Eye (tissue), 1 donor: ENCODE results near the gene SUPT4H1.

Experiments used
- DNase-seq: peaks from one replicate; pipeline ENCODE4 v3.0.0-alpha.2; 2015

SUPT4H1 gene

GRCh38 chr17:58380207-58381123 is 28.5 kb upstream of the SUPT4H1 start:
- no peak for DNase-seq

DNA sequence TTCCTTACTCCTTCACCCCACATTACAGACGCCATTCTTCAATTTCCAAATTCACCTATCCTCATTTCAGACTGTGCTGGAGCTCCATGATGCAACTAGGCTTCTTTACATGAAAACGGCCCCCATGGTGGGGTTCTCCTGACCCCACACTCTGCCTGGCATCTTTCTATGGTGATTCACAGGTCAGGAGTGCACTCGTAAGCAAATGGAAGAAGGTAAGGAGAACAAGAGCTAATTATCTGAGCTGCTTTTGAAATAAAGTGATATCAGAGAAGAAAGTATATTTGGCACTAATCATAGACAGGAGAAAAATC is 27.5 kb upstream of the SUPT4H1 start:
- DNase-seq, result no peak

DNA sequence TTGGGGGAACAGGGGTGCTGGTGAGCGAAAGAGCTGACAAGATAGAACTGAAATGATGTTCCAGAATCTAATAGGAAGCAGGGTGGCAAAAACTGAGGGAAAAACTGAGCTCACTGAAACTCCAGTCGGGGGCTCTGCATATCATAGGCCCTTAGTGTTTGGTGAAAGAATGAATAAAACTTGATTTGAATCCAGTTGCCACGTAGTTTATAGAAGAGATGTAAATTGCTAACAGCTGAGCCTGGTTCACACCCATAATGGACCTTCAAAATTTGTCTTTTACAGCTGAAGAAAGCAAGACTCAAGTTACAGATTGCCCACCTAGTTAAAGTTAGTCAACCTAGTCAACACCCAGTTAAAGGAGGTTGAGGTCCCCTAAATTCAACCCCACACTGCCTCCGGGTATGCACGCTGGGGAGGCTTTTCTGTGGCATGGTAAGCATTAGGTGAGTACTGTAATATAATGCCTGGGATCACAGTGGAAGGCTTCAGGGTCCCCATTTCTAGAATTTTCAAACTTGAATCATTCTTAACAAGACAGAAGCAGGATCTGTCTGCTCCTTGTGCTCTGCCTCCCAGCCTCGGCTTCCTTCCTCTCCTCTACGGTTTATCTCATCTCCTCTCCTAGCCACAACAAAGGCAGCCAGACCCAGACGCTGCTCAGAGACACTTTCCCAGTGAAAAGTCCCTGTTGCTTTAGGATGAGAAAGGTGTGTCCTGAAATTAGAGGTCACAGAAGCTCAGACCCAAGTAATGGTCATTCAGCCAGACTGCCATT is 26.9 kb upstream of the SUPT4H1 start:
- DNase-seq, result no peak

DNA sequence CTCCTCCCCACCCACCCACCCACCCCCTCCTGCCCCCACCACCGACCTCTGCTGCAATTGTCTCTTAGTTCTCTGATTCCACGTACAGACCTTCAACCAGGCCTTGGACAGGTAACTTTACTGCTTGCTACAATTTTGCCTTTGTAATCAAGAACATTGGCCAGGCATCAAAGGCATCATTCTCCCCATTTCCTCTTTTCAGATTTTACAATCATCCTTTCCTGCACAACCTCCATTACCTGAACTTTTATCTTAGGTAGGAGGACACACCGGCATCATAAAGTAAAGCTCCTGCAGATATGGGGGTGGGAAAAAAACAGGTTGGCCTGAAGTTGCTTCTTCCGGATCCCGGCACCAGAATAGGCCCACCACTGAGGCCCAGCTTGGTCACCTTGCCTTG is 25.7 kb upstream of the SUPT4H1 start:
- no peak for DNase-seq

- DNase-seq, result peak; percentile 45
Observed at GRCh38 chr17:58377093-58377601, 25.1 kb upstream of the SUPT4H1 start.

- no peak for DNase-seq
Observed at GRCh38 chr17:58376472-58377000, 24.5 kb upstream of the SUPT4H1 start.

GRCh38 chr17:58375811-58376210 is 23.8 kb upstream of the SUPT4H1 start:
- no peak for DNase-seq

- DNase-seq, result no peak
Observed at GRCh38 chr17:58375256-58375655, 23.3 kb upstream of the SUPT4H1 start.

DNA sequence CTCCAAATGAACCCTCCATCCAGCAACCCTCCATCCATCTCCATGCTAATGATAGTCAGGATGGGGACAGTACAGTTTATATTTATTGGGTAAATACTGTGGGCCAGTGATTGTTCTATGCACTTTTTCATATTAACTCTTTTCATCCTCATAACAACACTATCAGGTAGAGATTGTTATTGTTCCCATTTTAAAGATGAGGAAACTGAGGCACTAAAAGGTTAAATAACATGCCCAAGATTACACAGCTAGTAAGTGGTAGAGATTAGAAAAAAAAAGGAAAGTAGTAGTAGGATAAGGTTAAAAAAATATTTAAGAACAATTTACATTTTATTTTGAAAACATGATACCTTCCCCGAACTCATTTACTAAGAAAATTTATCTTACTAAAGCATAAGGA is 21.9 kb upstream of the SUPT4H1 start:
- DNase-seq, result no peak

DNA sequence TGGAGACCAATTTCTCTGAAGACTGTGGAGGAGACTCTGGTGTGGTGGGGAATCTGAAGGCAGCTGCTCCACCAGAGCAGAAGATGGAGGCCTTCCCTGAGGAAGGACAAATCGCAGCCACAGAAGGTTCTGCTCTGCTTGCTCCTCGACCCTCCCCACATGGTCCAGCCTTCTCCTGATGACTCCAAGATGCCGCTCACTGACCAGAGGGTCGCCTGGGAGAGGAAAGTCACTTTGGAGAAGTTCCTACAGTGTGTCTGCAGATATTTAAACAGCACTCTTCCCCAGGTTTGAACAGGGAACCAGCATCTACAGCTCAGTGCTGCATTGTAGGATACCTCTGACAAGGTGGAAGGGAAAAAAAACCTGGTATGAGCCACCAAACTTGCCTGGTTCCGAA is 21.0 kb upstream of the SUPT4H1 start:
- no peak for DNase-seq

DNA sequence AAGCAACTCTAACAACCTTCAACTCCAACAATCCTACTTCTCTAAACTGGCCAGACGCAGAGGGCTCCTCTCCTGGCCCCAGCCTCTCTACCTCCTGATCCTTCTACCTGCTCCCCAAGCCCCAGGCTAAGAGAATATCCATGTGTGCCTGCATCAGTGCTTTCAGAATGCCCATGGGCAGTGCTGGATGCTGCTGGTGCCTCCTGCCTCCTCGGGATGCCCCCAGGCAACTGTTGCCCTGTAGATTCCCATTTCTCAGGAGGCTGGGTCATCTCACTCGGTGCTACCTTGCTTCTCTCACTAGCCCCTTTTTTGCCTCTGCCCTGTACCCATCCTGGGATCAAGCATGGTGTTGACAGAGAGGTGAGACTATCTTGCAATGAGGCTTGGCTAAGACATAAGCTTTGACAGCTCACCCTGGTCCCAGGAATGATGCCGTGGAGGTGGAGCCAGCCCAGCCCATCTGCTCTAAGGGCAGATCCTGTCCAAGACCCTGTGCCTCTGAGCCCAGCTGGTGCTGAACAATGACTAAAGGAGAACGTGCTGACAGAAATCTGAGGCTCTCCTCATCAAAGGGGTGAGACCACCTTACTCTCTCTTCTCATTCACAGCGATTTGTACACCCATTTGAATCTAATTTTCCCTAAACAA is 19.4 kb upstream of the SUPT4H1 start:
- DNase-seq, result no peak

- no peak for DNase-seq
Observed at GRCh38 chr17:58370716-58371115, 18.7 kb upstream of the SUPT4H1 start.

GRCh38 chr17:58370309-58370708 is 18.3 kb upstream of the SUPT4H1 start:
- DNase-seq, result no peak

DNA sequence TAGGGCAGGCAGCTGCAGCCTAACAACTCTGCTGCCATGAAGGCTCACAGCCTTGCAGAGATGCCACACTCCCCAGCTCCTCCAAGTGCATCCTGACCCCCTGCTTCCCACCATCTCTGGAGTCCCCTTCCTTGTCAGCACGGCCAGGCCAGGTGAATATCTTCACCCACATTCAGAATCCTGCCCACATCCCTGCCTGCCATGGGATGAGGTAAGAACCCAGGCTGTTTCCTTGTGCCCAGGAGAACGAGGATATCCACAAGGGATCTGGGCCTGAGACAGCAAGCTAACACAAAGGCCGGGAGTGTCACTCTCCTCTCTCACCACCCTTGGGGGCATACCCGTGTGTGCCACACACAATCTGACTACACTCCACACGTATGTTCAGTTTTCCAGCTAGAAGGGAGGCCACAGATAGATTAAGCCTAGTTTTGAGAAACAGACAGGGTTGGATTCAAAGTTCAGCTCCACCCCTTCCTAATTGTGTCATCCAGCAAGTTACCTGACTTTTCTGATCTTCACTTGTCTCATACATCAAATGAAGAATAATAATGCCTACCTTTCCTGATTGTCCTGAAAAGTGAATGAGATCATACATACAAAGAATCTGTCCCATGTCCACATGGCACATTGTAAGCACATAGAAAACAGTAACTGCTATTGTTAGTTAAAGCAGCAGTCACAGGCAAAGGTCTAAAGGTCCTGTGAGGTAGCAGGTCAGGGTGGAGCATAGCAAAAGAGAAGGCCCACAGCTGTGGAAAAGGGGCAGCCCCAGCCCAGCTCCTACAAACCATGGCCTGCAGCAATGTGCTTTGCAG is 17.4 kb upstream of the SUPT4H1 start:
- DNase-seq, result no peak

- no peak for DNase-seq
Observed at GRCh38 chr17:58368860-58369213, 16.8 kb upstream of the SUPT4H1 start.

DNA sequence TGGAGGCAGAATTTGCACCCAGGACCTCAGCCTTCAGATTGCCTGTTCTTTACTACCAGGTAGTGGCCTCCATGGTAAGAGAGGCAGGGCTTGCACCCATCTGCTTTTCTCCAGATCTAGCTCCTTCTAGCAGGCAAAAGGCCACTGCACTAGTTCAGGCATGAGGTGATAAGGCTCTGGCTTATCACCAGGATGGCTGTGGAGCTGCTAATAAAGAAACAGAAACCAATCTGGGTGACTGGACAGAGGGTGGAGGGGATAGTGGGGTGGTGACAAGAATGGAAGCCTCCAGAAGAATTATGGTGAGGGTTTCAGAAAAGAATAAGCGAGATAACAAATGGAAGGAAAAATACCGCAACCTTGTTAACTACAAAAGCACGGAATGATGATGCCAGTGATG is 15.5 kb upstream of the SUPT4H1 start:
- DNase-seq, result no peak

- no peak for DNase-seq
Observed at GRCh38 chr17:58365980-58366595, 14.1 kb upstream of the SUPT4H1 start.

GRCh38 chr17:58365185-58365979 is 13.4 kb upstream of the SUPT4H1 start:
- no peak for DNase-seq

DNA sequence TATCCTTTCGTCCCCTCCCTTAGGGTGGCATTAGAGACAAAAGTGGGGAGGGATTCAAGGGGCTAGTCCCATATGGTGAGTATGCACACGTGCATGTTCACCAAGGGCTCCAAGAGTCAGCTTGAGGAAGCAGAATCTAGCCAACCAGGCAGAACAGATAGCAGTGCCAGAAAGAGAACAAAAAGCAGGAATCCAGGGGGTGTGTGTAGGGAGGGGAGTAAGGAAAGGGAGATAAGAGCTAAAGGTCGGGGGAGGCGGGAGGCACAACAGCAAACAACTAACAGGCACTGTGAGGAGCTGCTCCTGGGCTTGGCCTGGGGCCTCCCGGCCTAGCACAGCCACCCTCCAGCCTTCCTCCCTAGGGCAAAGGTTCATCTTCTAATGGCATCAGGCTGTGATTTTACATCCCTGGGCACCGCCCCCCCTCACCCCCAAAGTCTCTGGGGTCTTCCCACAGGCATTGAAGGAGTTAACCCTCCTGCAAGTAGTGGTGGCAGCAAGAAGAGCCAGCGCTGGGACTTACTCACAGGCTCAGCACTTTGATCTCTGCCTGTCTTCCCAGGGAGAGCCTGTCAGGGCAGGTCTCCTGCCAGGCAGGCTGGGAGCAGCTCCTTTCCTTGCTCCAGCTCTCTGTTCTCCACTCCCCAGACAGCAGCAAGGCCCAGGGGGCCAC is 12.4 kb upstream of the SUPT4H1 start:
- DNase-seq, result no peak

DNA sequence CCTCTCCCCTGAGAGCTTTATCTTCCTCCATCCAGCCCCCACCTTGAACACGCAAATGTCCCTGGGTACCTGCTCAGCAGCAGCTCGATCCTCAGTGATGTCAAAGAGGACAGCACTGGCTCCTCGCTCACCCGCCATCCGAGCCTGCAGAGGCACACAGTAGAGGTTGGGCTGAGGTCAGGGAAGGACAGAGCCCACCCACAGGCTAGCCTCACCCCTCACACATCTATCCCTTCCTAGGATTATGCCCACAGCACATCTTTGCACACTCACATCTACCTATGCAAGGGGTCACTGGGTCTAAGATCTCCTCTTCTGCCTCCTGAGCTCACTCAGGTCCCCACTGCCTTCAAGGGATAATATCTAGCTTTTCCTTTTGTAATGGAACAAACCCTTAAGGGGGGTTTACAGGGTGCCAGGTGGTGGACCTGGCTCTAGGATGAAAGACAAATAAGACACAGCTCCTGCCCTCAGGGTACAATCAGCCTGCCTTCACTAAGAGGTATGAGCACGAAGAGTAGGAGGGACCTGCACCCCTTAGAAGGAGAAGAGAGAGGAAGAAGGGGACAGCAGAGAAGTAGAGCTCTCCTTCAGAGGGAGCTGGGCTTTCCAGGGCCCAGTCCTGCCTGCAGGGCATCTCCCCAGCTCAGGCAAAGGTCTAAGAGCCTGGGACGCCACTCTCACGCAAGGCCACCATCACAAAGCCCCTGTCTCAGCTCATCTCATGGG is 11.6 kb upstream of the SUPT4H1 start:
- DNase-seq, result no peak
